CD4-positive, alpha-beta memory T cell (primary cell): ENCODE data around the gene USP6NL. TPM values are rescaled to one million over a fixed set of nuclear protein-coding genes. Genes with fewer than 3 reads are reported as not detected.

ENCODE experiments used
- CTCF ChIA-PET: fragments of 350-600 bp; sonication (Branson Sonifier 250); formaldehyde crosslinking; loops from one replicate; lab custom pipeline; 2021; ENCODE audit warnings: inconsistent platforms; ENCODE audit not compliant: partially characterized antibody; lab: Charles Lee
- POLR2A ChIA-PET: fragments of 350-600 bp; sonication (Branson Sonifier 250); formaldehyde crosslinking; loops from one replicate; lab custom pipeline; 2021; ENCODE audit not compliant: partially characterized antibody; lab: Charles Lee
- DNase-seq, 5 donors: peaks; one replicate each; pipeline versions ENCODE4 v3.0.0 to v3.0.0-alpha.2; 2020 to 2022; ENCODE audit warnings: mixed read lengths in 1 of 5
- H3K27ac ChIP-seq: one replicate; pipeline ENCODE4 v1.7.0; 2013; ENCODE audit warnings: low read depth, low read length
- H3K27me3 ChIP-seq: 2 replicates; pipeline ENCODE4 v1.7.0; 2013; ENCODE audit warnings: mild to moderate bottlenecking, low read length, moderate library complexity; ENCODE audit not compliant: insufficient read depth
- H3K36me3 ChIP-seq: 2 replicates; pipeline ENCODE4 v1.7.0; 2013; ENCODE audit warnings: mild to moderate bottlenecking, low read length, moderate library complexity; ENCODE audit not compliant: insufficient read depth
- H3K4me1 ChIP-seq: 2 replicates; pipeline ENCODE4 v1.7.0; 2013; ENCODE audit warnings: mild to moderate bottlenecking, low read length, moderate library complexity; ENCODE audit not compliant: insufficient read depth
- H3K4me3 ChIP-seq, 2 donors: one replicate each; pipeline ENCODE4 v1.7.0; 2013; ENCODE audit warnings: low read length in 2 of 2, mild to moderate bottlenecking in 1 of 2
- H3K9me3 ChIP-seq, 2 donors: one replicate each; pipeline ENCODE4 v1.7.0; 2013; ENCODE audit warnings: low read length in 2 of 2, control low read depth in 1 of 2; ENCODE audit not compliant: control insufficient read depth in 1 of 2
- H3K27ac Mint-ChIP-seq, 7 donors: one replicate each; pipeline ENCODE4 v1.8.0; 2020 to 2021; ENCODE audit warnings: mixed read lengths in 7 of 7, mild to moderate bottlenecking in 6 of 7, inconsistent platforms in 3 of 7, moderate library complexity in 3 of 7
- H3K27me3 Mint-ChIP-seq, 2 donors: one replicate each; pipeline ENCODE4 v1.8.0; 2020 to 2021; ENCODE audit warnings: mixed read lengths in 2 of 2
- H3K36me3 Mint-ChIP-seq, 2 donors: one replicate each; pipeline ENCODE4 v1.8.0; 2020 to 2021; ENCODE audit warnings: mixed read lengths in 2 of 2, inconsistent platforms in 1 of 2, mild to moderate bottlenecking in 1 of 2
- H3K4me1 Mint-ChIP-seq, 4 donors: one replicate each; pipeline ENCODE4 v1.8.0; 2020 to 2021; ENCODE audit warnings: mixed read lengths in 4 of 4, mild to moderate bottlenecking in 1 of 4
- H3K4me3 Mint-ChIP-seq, 8 donors: one replicate each; pipeline ENCODE4 v1.8.0; 2020 to 2021; ENCODE audit warnings: mixed read lengths in 8 of 8, mild to moderate bottlenecking in 7 of 8, moderate library complexity in 6 of 8, inconsistent platforms in 3 of 8
- H3K9me3 Mint-ChIP-seq, 8 donors: one replicate each; pipeline ENCODE4 v1.8.0; 2020 to 2021; ENCODE audit warnings: mixed read lengths in 8 of 8, mild to moderate bottlenecking in 5 of 8, inconsistent platforms in 3 of 8, moderate library complexity in 1 of 8
- intact Hi-C: fragments of 100-400 bp; cut with micrococcal nuclease; formaldehyde crosslinking; loops from one replicate; pipeline ENCODE4 v1.15.1; 2023
- polyA plus RNA-seq, 2 donors: library from polyadenylated mRNA; unstranded; fragments of 300-500 nt; fragmentation: Illumina TruSeq; gene quantifications; one replicate each; pipeline ENCODE4 v1.2.3, GENCODE V29; 2021
- total RNA-seq, 2 experiments: library from RNA; stranded (reverse); gene quantifications; one replicate each; pipeline ENCODE4 v1.2.3, GENCODE V29; 2021

The USP6NL gene
- total and polyA plus RNA-seq, 4 experiments from 2014 or later: 2.2 to 4.8 (median 3.3) TPM

- Histone ChIP-seq H3K27me3 (no peaks in the 10 kb centered on the region), H3K36me3 (no peaks in the 10 kb centered on the region), H3K4me1 (peaks cover 63% of the 10 kb centered on the region), H3K4me3 (no peak overlapping the region), H3K9me3 (no peaks in the 10 kb centered on the region), H3K27ac (no peak overlapping the region)
- ChIA-PET CTCF (no interaction called here), POLR2A (no interaction called here)
- Mint-ChIP-seq H3K27ac (peak overlapping the region in 4 of 7 donors; percentile 15 to 83 (median 49)), H3K4me3 (peak overlapping the region in 2 of 8 donors; percentile 55 to 61), H3K27me3 (no peaks in the 10 kb centered on the region), H3K9me3 (peaks cover 2 to 17% (median 9%) of the 10 kb centered on the region in 8 donors), H3K4me1 (peaks cover 40 to 72% (median 52%) of the 10 kb centered on the region in 4 donors), H3K36me3 (peaks cover 4 to 6% of the 10 kb centered on the region in 2 donors)
- no peak for DNase-seq
- intact Hi-C loops: loop anchor here (10.0 kb wide), 1 partner anchor 242 kb away; no protein-coding TSS in a partner anchor
Observed at GRCh38 chr10:11406746-11407145, 204.7 kb downstream of the USP6NL start.

GRCh38 chr10:11404901-11405300, 206.5 kb downstream of the USP6NL start:
- intact Hi-C loops: loop anchor here (5.0 to 10.0 kb wide), 2 partner anchors 68 to 240 kb away; no protein-coding TSS in a partner anchor
- peaks cover 3 to 6% of the 10 kb centered on the region in 2 donors for H3K36me3 Mint-ChIP-seq

More at GRCh38 chr10:11404901-11405300, 206.5 kb downstream of the USP6NL start:
- Mint-ChIP-seq H3K27ac (peak overlapping the region in 6 of 7 donors; percentile 49 to 85 (median 76)), H3K9me3 (peaks cover 2 to 16% (median 9%) of the 10 kb centered on the region in 8 donors), H3K27me3 (no peaks in the 10 kb centered on the region), H3K4me1 (peaks cover 55 to 86% (median 68%) of the 10 kb centered on the region in 4 donors), H3K4me3 (peak overlapping the region in 3 of 8 donors; percentile 8 to 36 (median 29))
- H3K27me3 ChIP-seq: no peaks in the 10 kb centered on the region
- ChIA-PET CTCF (no interaction called here), POLR2A (no interaction called here)
- no peak overlapping the region for H3K4me3 ChIP-seq
- peaks cover 77% of the 10 kb centered on the region for H3K4me1 ChIP-seq
- H3K9me3 ChIP-seq: no peaks in the 10 kb centered on the region
- H3K27ac ChIP-seq: no peak overlapping the region
- H3K36me3 ChIP-seq: no peaks in the 10 kb centered on the region
- no peak for DNase-seq

Other genes starting within 250 kb of the USP6NL start
- under 1 TPM; 0.47 to 0.49 TPM for gene ECHDC3, start 130.7 kb upstream of the USP6NL start, total RNA-seq
- under 1 TPM in 1 of 2 donors, not detected in 1; 0.14 TPM for gene ECHDC3, start 130.7 kb upstream of the USP6NL start, polyA plus RNA-seq
- 1 to 10 TPM in 1 of 2 experiments, under 1 TPM in 1; 0.47 to 1.3 TPM for gene PROSER2, start 211.7 kb upstream of the USP6NL start, total RNA-seq
- gene PROSER2, start 211.7 kb upstream of the USP6NL start, polyA plus RNA-seq: 1 to 10 TPM in 1 of 2 donors, under 1 TPM in 1; 0.18 to 1.1 TPM